GM19468 (cell line): ENCODE results near the gene DNAJC5.
"Not testable (repeated sequence)": the region's sequence is repeated elsewhere in the genome, so short reads cannot be mapped to it uniquely, and the experiment has no call there.

ENCODE experiments used
- ATAC-seq: cut with Tn5 transposase; IDR thresholded peaks from one replicate; pipeline ENCODE4 v1.9.1; 2021; ENCODE audit warnings: mild to moderate bottlenecking, moderate library complexity, moderate number of reproducible peaks; ENCODE audit not compliant: unreplicated experiment; ENCODE audit errors: extremely low read depth

The DNAJC5 gene

DNA sequence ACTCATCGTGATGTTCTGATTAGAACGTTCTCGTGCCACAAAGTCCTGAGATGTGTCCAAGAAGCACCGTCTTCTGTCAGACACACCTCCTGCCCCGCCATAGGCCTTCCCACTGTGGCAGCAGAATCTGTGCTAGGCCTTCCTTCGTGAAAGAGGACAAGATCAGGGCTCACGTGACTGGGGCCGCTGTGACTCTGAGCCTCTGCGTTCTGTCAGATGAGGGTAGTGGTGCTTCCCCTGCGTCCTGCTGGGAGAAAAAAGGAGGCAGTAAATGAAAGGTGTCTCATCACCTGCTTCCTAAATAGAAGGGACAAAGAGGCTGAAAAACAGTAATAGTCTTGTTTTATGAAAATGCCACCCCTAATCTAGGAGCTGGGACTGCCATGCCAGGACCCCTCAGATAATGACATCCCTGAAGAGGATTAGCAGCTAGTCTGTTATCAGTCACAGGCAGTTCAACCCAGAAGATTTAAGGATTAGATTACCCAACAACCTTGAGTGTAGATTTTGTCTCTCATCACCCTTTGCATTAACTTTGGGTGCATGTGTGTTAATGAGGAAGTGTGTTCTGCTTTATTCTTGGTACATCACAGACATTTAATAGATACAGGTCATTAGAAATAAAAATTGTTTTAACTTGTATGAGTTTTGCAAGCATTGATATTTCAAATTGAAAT lies 4.1 kb downstream of the DNAJC5 start:
- ATAC-seq = no peak

DNA sequence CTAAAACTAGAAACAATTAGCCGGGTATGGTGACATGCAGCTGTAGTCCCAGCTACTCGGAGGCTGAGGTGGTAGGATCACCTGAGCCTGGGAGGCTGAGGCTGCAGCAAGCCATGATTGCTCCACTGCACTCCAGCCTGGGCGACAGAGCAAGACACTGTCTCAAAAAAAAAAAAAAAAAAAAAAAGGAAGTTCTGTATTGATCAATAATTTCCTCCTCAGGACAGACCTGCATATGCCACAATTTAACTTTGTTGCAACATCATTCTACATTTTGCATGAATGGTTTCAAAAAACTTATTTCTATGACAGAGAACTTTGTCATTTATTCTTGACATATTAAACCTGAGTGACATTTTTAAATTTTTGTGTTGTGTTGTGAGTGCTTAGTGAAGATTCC lies 5.5 kb downstream of the DNAJC5 start:
- no peak for ATAC-seq

GRCh38 chr20:63903796-63904561 lies 9.1 kb downstream of the DNAJC5 start:
- ATAC-seq = no peak

- no peak for ATAC-seq
Measured at GRCh38 chr20:63908008-63908682, 13.2 kb downstream of the DNAJC5 start.

GRCh38 chr20:63911176-63911575 lies 16.2 kb downstream of the DNAJC5 start:
- ATAC-seq = no peak

GRCh38 chr20:63913768-63914167 lies 18.8 kb downstream of the DNAJC5 start:
- ATAC-seq = no peak

- no peak for ATAC-seq
Measured at GRCh38 chr20:63915471-63915870, 20.5 kb downstream of the DNAJC5 start.

DNA sequence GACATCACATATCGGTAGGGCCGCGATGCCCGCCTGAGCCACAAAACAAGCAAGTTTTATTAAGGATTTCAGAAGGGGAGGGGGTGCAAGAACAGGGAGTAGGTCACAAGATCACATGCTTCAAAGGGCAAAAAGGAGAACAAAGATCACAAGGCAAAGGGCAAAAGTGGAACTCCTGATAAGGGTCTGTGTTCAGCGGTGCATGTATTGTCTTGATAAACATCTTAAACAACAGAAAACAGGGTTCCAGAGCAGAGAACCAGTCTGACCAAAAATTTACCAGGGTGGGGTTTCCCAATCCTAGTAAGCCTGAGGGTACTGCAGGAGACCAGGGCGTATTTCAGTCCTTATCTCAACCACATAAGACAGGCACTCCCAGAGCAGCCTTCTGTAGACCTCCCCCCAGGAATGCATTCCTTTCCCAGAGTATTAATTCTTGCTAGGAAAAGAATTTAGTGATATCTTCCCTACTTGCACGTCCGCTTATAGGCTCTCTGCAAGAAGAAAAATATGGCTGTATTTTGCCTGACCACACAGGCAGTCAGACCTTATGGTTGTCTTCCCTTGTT lies 21.5 kb downstream of the DNAJC5 start:
- ATAC-seq = not testable (repeated sequence)

DNA sequence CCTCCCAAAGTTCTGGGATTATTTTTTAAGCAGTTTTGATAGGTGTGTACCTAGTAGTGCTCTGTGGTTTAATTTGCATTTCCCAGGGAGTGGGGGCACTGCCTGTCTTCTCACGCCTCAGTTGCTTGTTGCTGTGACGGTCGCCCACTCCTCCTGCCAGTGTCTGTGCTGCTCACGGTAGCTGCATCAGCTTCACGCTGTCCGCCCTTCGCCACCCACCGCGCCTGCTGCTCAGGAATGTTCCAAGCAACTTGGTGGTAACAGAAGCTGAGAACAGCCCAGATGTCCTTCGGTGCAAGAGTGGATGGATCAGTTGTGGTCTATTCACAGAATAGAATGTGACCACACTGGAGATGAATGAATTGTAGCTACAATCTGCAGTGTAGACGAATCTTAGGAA lies 22.9 kb downstream of the DNAJC5 start:
- no peak for ATAC-seq

GRCh38 chr20:63919130-63919529 lies 24.2 kb downstream of the DNAJC5 start:
- no peak for ATAC-seq

- ATAC-seq = no peak
Measured at GRCh38 chr20:63920226-63920625, 25.3 kb downstream of the DNAJC5 start.

- no peak for ATAC-seq
Measured at GRCh38 chr20:63923651-63924050, 28.7 kb downstream of the DNAJC5 start.

GRCh38 chr20:63924241-63924640 lies 29.3 kb downstream of the DNAJC5 start:
- no peak for ATAC-seq

GRCh38 chr20:63926298-63926697 lies 31.4 kb downstream of the DNAJC5 start:
- no peak for ATAC-seq

- no peak for ATAC-seq
Measured at GRCh38 chr20:63929071-63929470, 34.1 kb downstream of the DNAJC5 start.

DNA sequence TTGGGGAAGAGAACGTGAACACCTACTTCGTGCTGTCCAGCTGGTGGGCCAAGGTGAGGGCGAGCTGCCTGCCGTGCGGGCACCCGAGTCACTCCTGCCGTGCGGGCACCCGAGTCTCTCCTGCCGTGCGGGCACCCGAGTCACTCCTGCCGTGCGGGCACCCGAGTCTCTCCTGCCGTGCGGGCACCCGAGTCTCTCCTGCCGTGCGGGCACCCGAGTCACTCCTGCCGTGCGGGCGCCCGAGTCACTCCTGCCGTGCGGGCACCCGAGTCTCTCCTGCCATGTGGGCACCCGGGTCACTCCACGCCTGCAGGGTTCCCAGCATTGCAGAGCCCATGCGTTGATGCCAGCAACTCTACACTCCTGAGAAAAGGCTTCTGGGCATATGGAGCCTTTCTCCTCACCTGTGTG lies 34.6 kb downstream of the DNAJC5 start:
- ATAC-seq = not testable (repeated sequence)

DNA sequence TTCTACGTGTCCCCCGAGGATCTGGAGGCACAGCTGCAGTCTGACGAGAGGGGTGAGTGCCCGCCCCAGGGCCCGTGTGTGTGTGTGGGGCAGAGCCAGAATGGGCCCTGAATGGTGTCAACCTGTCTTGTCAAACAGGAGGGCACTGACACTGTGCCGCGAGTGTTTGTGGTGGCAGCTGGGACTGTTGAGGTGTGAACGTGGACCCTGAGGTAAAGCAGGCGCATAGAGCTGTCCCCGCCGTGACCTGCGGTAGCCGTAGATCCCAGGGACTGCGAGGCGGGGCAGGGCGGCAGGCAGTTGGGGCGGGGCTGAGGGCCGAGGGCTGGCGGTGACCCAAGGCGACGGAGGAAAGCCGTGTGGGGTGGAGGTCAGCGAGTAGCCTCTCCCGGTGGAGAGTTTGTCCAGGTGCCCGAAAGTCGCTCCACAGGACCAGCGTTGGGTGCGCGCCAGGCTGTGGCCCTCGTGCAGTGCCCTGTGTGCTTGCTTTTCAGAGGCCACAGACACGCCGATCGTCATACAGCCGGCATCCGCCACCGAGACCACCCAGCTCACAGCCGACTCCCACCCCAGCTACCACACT lies 36.1 kb downstream of the DNAJC5 start:
- no peak for ATAC-seq

DNA sequence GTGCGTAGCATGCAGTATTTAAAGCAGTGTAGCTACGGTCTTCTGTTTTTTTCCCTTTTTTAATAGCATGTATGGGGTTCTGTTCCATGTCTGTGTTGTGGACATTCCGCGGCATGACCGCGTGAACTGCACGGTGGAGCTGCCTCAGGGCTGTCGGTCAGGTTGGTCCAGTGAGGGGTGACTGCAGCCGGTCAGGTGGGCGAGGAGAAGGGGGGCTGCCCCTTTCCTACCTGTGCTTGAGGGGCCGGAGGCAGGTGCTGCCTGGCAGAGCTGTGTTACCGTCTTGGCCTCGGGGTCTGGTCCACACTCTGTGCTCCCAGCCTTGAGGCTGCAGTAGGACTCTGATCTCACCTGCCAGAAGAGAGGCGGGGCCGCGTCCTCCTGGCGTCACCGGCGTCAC lies 36.8 kb downstream of the DNAJC5 start:
- ATAC-seq = no peak

GRCh38 chr20:63932606-63933160 lies 37.8 kb downstream of the DNAJC5 start:
- ATAC-seq = no peak

DNA sequence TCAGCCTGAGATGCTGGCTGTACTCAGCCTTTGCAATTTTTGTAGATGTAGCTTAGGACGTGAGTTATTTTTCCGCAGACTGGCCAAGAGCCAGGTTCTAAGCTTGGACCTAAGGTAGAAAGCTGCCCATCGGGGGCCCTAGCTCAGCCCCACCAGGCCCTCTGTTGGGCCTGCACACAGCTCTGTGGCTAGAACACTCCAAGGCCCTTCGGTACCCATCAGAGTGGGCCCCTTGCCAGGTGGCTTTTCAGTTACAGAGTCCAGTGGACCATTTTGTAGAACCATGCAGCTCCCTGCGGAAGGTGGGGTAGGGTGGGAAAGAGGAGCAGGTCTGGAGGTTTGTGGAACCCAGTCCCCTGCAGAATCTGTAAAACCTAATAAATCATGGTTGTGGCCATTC lies 38.7 kb downstream of the DNAJC5 start:
- no peak for ATAC-seq
